ENCODE data around the gene EEF1AKMT4.

The EEF1AKMT4 gene

GRCh38 chr3:184275961-184276910 is 26.8 kb downstream of the EEF1AKMT4 start, which contains the start of gene ECE2:
TSS of gene ECE2 (plus strand) at chr3:184276022. CDS start at chr3:184276154, 132 bp downstream.
- no peak for DNase-seq (ENCODE audit: low read depth)
- H3K4me3 ChIP-seq (ENCODE audit: low read length): no peak within 1 kb of the TSS
- TF ChIP-seq CTCF (IDR thresholded peaks at IDR 0.05; ENCODE audit: insufficient read depth, low read depth, low read length, missing control alignments): no peak

GRCh38 chr3:184277366-184277765 is 27.9 kb downstream of the EEF1AKMT4 start:
- DNase-seq (ENCODE audit: low read depth): no peak
- TF ChIP-seq CTCF (IDR thresholded peaks at IDR 0.05; ENCODE audit: insufficient read depth, low read depth, low read length, missing control alignments): no peak

GRCh38 chr3:184282941-184283340 is 33.5 kb downstream of the EEF1AKMT4 start:
- DNase-seq (ENCODE audit: low read depth): no peak
- no peak overlapping the region for H3K4me3 ChIP-seq (ENCODE audit: low read length)
- no peak for TF ChIP-seq CTCF (IDR thresholded peaks at IDR 0.05; ENCODE audit: insufficient read depth, low read depth, low read length, missing control alignments)

More at GRCh38 chr3:184277366-184277765, 27.9 kb downstream of the EEF1AKMT4 start:
- H3K4me3 ChIP-seq (ENCODE audit: low read length): no peak overlapping the region

GRCh38 chr3:184283681-184284080 is 34.2 kb downstream of the EEF1AKMT4 start:
- TF ChIP-seq CTCF (IDR thresholded peaks at IDR 0.05; ENCODE audit: insufficient read depth, low read depth, low read length, missing control alignments): no peak
- H3K4me3 ChIP-seq (ENCODE audit: low read length): no peak overlapping the region
- DNase-seq (ENCODE audit: low read depth): no peak

DNA sequence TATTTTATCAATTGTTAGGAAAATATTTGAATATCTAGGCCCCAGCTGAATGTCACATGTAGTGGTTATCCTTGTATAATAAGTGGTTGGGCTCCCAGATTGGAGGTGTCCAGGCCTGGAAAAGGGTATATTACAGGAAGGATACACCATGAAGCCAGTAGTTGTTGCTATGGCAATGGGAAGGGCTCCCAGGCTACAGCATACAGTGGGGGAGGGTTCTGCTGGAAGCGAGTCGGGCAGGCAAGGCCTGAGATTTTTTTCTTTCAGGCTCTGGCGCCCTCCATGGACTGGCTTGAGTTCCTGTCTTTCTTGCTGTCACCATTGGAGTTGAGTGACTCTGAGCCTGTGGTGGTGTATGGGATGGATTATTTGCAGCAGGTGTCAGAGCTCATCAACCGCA is 35.2 kb downstream of the EEF1AKMT4 start:
- peak; percentile 52 for TF ChIP-seq CTCF (IDR thresholded peaks at IDR 0.05; ENCODE audit: insufficient read depth, low read depth, low read length, missing control alignments)
- no peak overlapping the region for H3K4me3 ChIP-seq (ENCODE audit: low read length)
- DNase-seq (ENCODE audit: low read depth): peak; percentile 73

- peak; percentile 67 for TF ChIP-seq CTCF (IDR thresholded peaks at IDR 0.05; ENCODE audit: insufficient read depth, low read depth, low read length, missing control alignments)
- H3K4me3 ChIP-seq (ENCODE audit: low read length): no peak overlapping the region
- peak; percentile 66 for DNase-seq (ENCODE audit: low read depth)
These were observed 40.0 kb downstream of the EEF1AKMT4 start for GRCh38 chr3:184289426-184289938.

Data from epithelial cell of esophagus (primary cell).